ENCODE measurements around the gene CPNE9. TPM values are rescaled to one million over a fixed set of nuclear protein-coding genes. Genes with fewer than 3 reads are reported as not detected.

Gene CPNE9
- total RNA-seq, 1 donor from 2014 or later, result not detected

- Mint-ChIP-seq H3K27me3 (ENCODE audit: low read depth) (no peaks in the 10 kb centered on the region), H3K4me1 (ENCODE audit: low read depth) (no peaks in the 10 kb centered on the region), H3K36me3 (ENCODE audit: low read depth) (peaks cover 51% of the 10 kb centered on the region), H3K4me3 (ENCODE audit: unreplicated experiment) (no peak overlapping the region), H3K9me3 (ENCODE audit: low read depth) (no peaks in the 10 kb centered on the region), H3K27ac (ENCODE audit: unreplicated experiment) (no peak overlapping the region)
- no peak for TF ChIP-seq CTCF (IDR thresholded peaks at IDR 0.05)
- no peak for DNase-seq (ENCODE audit: low spot score)
Observed at GRCh38 chr3:9676785-9677184, 26.8 kb upstream of the CPNE9 start.

- Mint-ChIP-seq H3K9me3 (ENCODE audit: low read depth) (no peaks in the 10 kb centered on the region), H3K4me1 (ENCODE audit: low read depth) (no peaks in the 10 kb centered on the region), H3K36me3 (ENCODE audit: low read depth) (peaks cover 43% of the 10 kb centered on the region), H3K27ac (ENCODE audit: unreplicated experiment) (no peak overlapping the region), H3K27me3 (ENCODE audit: low read depth) (no peaks in the 10 kb centered on the region), H3K4me3 (ENCODE audit: unreplicated experiment) (no peak overlapping the region)
- no peak for TF ChIP-seq CTCF (IDR thresholded peaks at IDR 0.05)
- no peak for DNase-seq (ENCODE audit: low spot score)
Observed at GRCh38 chr3:9678493-9678892, 25.1 kb upstream of the CPNE9 start.

GRCh38 chr3:9679476-9680080, 24.1 kb upstream of the CPNE9 start:
- Mint-ChIP-seq H3K27me3 (ENCODE audit: low read depth) (no peaks in the 10 kb centered on the region), H3K27ac (ENCODE audit: unreplicated experiment) (no peak overlapping the region), H3K4me1 (ENCODE audit: low read depth) (no peaks in the 10 kb centered on the region), H3K36me3 (ENCODE audit: low read depth) (peaks cover 44% of the 10 kb centered on the region), H3K9me3 (ENCODE audit: low read depth) (no peaks in the 10 kb centered on the region), H3K4me3 (ENCODE audit: unreplicated experiment) (no peak overlapping the region)
- TF ChIP-seq CTCF (IDR thresholded peaks at IDR 0.05), result no peak
- DNase-seq (ENCODE audit: low spot score), result no peak

- Mint-ChIP-seq H3K27ac (ENCODE audit: unreplicated experiment) (no peak overlapping the region), H3K4me3 (ENCODE audit: unreplicated experiment) (no peak overlapping the region), H3K27me3 (ENCODE audit: low read depth) (no peaks in the 10 kb centered on the region), H3K36me3 (ENCODE audit: low read depth) (peaks cover 55% of the 10 kb centered on the region), H3K9me3 (ENCODE audit: low read depth) (no peaks in the 10 kb centered on the region), H3K4me1 (ENCODE audit: low read depth) (no peaks in the 10 kb centered on the region)
- no peak for DNase-seq (ENCODE audit: low spot score)
- TF ChIP-seq CTCF (IDR thresholded peaks at IDR 0.05), result no peak
Observed at GRCh38 chr3:9681011-9681722, 22.5 kb upstream of the CPNE9 start.

- no peaks in the 10 kb centered on the region for H3K4me1 Mint-ChIP-seq (ENCODE audit: low read depth)
- no peaks in the 10 kb centered on the region for H3K27me3 Mint-ChIP-seq (ENCODE audit: low read depth)
- TF ChIP-seq CTCF (IDR thresholded peaks at IDR 0.05), result no peak
- H3K4me3 Mint-ChIP-seq (ENCODE audit: unreplicated experiment), result no peak overlapping the region
- DNase-seq (ENCODE audit: low spot score), result no peak
- no peak overlapping the region for H3K27ac Mint-ChIP-seq (ENCODE audit: unreplicated experiment)
- peaks cover 56% of the 10 kb centered on the region for H3K36me3 Mint-ChIP-seq (ENCODE audit: low read depth)
- no peaks in the 10 kb centered on the region for H3K9me3 Mint-ChIP-seq (ENCODE audit: low read depth)
Observed at GRCh38 chr3:9681723-9682081, 21.9 kb upstream of the CPNE9 start.
